HG03521 (cell line): ENCODE measurements around the gene MAST4.

Experiments used
- ATAC-seq: cut with Tn5 transposase; IDR thresholded peaks from one replicate; pipeline ENCODE4 v1.9.1; 2021; ENCODE audit warnings: mild to moderate bottlenecking, moderate library complexity; ENCODE audit not compliant: unreplicated experiment

The MAST4 gene

GRCh38 chr5:66644111-66644510 is 47.9 kb downstream of the MAST4 start:
- no peak for ATAC-seq

- ATAC-seq: no peak
These were observed 48.8 kb downstream of the MAST4 start for GRCh38 chr5:66645039-66645438.

GRCh38 chr5:66646570-66646969 is 50.4 kb downstream of the MAST4 start:
- ATAC-seq: no peak

GRCh38 chr5:66647146-66647856 is 51.1 kb downstream of the MAST4 start:
- no peak for ATAC-seq

- no peak for ATAC-seq
These were observed 56.6 kb downstream of the MAST4 start for GRCh38 chr5:66652818-66653217.

- ATAC-seq: no peak
These were observed 57.1 kb downstream of the MAST4 start for GRCh38 chr5:66653325-66653724.

GRCh38 chr5:66655395-66656324 is 59.5 kb downstream of the MAST4 start:
- ATAC-seq: no peak

GRCh38 chr5:66658516-66658915 is 62.3 kb downstream of the MAST4 start:
- ATAC-seq: no peak

GRCh38 chr5:66659780-66660179 is 63.6 kb downstream of the MAST4 start:
- no peak for ATAC-seq

GRCh38 chr5:66660396-66660795 is 64.2 kb downstream of the MAST4 start:
- ATAC-seq: no peak

- no peak for ATAC-seq
These were observed 65.0 kb downstream of the MAST4 start for GRCh38 chr5:66661149-66661548.

GRCh38 chr5:66666778-66667177 is 70.6 kb downstream of the MAST4 start:
- ATAC-seq: no peak

GRCh38 chr5:66669086-66669861 is 73.1 kb downstream of the MAST4 start:
- no peak for ATAC-seq

- no peak for ATAC-seq
These were observed 73.6 kb downstream of the MAST4 start for GRCh38 chr5:66669862-66670195.

- ATAC-seq: no peak
These were observed 75.1 kb downstream of the MAST4 start for GRCh38 chr5:66671305-66671704.

- ATAC-seq: no peak
These were observed 78.6 kb downstream of the MAST4 start for GRCh38 chr5:66674802-66675201.

- ATAC-seq: no peak
These were observed 79.2 kb downstream of the MAST4 start for GRCh38 chr5:66675406-66675805.

- ATAC-seq: no peak
These were observed 84.0 kb downstream of the MAST4 start for GRCh38 chr5:66680221-66680620.

GRCh38 chr5:66680804-66681203 is 84.6 kb downstream of the MAST4 start:
- ATAC-seq: no peak

GRCh38 chr5:66684663-66685062 is 88.5 kb downstream of the MAST4 start:
- no peak for ATAC-seq

GRCh38 chr5:66689522-66690220 is 93.5 kb downstream of the MAST4 start:
- ATAC-seq: no peak
